Gastroesophageal sphincter (tissue), 4 donors: ENCODE results near the gene CDH23. TPM values are rescaled to one million over a fixed set of nuclear protein-coding genes. Genes with fewer than 3 reads are reported as not detected.

Experiments used
- ATAC-seq: fragments of 150-250 bp; one replicate; pipeline ENCODE4 v1.9.1; 2016; ENCODE audit warnings: mild to moderate bottlenecking, moderate library complexity
- H3K27ac ChIP-seq, 4 donors: fragments of 200-600 bp; sonication (generic) in 3 of 4; 1 replicate in 3 of 4; 2 replicates in 1 of 4; pipeline ENCODE4 v1.5.1; 2016 to 2019
- H3K27me3 ChIP-seq: fragments of 200-600 bp; sonication (generic); one replicate; pipeline ENCODE4 v1.5.1; 2019
- H3K36me3 ChIP-seq, 2 donors: fragments of 200-600 bp; sonication (generic); one replicate each; pipeline ENCODE4 v1.5.1; 2019; ENCODE audit warnings: control low read depth in 1 of 2
- H3K4me1 ChIP-seq, 3 donors: fragments of 200-600 bp; sonication (generic); 1 replicate in 2 of 3; 2 replicates in 1 of 3; pipeline ENCODE4 v1.5.1; 2016 to 2019; ENCODE audit warnings: control low read depth in 2 of 3
- H3K4me3 ChIP-seq, 2 donors: fragments of 200-600 bp; sonication (generic); one replicate each; pipeline ENCODE4 v1.5.1; 2019; ENCODE audit warnings: mild to moderate bottlenecking in 1 of 2, moderate library complexity in 1 of 2
- H3K9me3 ChIP-seq, 3 donors: fragments of 200-600 bp; sonication (generic); one replicate each; pipeline ENCODE4 v1.5.1; 2017 to 2019; ENCODE audit warnings: control low read depth in 2 of 3
- EP300 ChIP-seq: sonication (generic); formaldehyde crosslinking; IDR thresholded peaks from one replicate; pipeline ENCODE4 v1.6.1; 2017; ENCODE audit warnings: antibody characterized with exemption, mild to moderate bottlenecking
- POLR2A ChIP-seq, 2 donors: fragments of 450-650 bp; IDR thresholded peaks; one replicate each; pipeline ENCODE4 v1.6.1; 2017; ENCODE audit warnings: antibody characterized with exemption in 2 of 2, mild to moderate bottlenecking in 2 of 2, moderate library complexity in 1 of 2
- POLR2AphosphoS5 ChIP-seq: sonication (generic); formaldehyde crosslinking; IDR thresholded peaks from one replicate; pipeline ENCODE4 v1.6.1; 2017; ENCODE audit warnings: antibody characterized with exemption
- WGBS, 2 donors: methylation state at CpG; one replicate each; pipeline ENCODE4 v1.1.5; 2018; ENCODE audit warnings: low coverage in 1 of 2; 5-methylcytosine and 5-hydroxymethylcytosine counted together
- total RNA-seq, 4 donors: library from RNA; depleted of rRNA; stranded (reverse); fragments of >200 nt; gene quantifications; one replicate each; pipeline ENCODE4 v1.1.0, GENCODE V29; 2016
- TF ChIP-seq, protein P1 (sequence below), 4 experiments: fragments of 200-600 bp in 2 of 4; fragments of 450-650 bp in 2 of 4; sonication (generic) in 1 of 4; IDR thresholded peaks; one replicate each; pipeline ENCODE4 v1.5.1; 2017 to 2019; ENCODE audit warnings: antibody characterized with exemption in 4 of 4, mild to moderate bottlenecking in 2 of 4, moderate library complexity in 2 of 4

The CDH23 gene
- total RNA-seq, 4 donors from 2014 or later = 5.1 to 33.5 (median 16.2) TPM

DNA sequence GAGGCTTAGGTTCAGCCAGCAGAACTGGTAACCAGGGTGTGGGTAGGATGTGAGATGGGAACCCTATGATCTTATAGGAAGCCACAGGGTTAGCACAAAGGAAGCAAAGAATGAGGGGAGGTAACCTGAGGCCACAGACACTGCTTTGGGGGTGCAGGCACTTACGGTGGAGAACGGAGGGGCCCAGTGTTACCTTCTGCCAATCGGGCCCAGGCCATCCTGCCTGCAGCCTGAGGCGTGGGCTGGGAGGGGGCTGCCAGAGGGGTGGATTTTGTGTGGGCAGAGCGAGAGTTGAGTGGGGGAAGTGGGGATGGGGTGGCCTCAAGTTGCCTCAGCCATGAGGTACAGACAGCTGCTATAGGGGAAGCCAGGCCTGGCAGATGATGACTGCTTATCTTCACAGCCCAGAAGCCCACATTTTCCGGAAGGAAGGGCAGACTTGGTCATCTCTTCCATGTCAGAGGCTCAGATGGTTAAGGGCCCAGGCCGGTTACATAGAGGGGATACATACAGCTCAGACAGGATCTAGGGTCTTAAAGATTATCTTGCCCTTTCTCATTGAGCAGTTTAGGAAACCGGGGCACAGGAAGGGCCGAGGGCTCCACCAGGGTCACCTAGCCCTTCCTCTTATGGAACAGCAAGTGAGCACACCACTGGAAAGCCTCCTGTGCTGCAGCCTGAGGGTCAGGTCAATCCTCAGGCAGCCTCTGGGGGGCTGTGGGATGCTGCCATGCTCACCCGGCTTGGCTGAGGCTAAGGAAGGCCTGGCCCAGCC lies 401.0 kb downstream of the CDH23 start:
- Histone ChIP-seq H3K27ac (no peak overlapping the region), H3K27me3 (no peaks in the 10 kb centered on the region), H3K4me1 (no peaks in the 10 kb centered on the region), H3K36me3 (peaks cover 0 to 5% of the 10 kb centered on the region in 2 donors), H3K9me3 (no peaks in the 10 kb centered on the region), H3K4me3 (no peak overlapping the region)
- ATAC-seq = no peak
- TF ChIP-seq POLR2A (IDR thresholded peaks at IDR 0.05) (no peak), EP300 (no peak), POLR2AphosphoS5 (no peak)
- 70 to 88% methylated on average over 3 to 8 of the region's 10 CpGs for WGBS, 2 donors

DNA sequence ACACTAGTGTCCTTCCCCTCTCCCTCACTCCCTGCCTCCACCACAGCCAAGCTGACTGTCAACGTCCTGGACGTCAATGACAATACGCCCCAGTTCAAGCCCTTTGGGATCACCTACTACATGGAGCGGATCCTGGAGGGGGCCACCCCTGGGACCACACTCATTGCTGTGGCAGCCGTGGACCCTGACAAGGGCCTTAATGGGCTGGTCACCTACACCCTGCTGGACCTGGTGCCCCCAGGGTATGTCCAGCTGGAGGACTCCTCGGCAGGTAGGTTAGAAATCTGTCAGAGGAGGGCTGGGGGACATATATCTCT lies 401.5 kb downstream of the CDH23 start:
- no CpG with 5 or more reads among the region's 6 CpGs for WGBS, 2 donors
- Histone ChIP-seq H3K9me3 (no peaks in the 10 kb centered on the region), H3K27ac (no peak overlapping the region), H3K4me3 (no peak overlapping the region), H3K36me3 (peaks cover 0 to 5% of the 10 kb centered on the region in 2 donors), H3K4me1 (no peaks in the 10 kb centered on the region), H3K27me3 (no peaks in the 10 kb centered on the region)
- ATAC-seq = no peak
- TF ChIP-seq, protein P1, sequence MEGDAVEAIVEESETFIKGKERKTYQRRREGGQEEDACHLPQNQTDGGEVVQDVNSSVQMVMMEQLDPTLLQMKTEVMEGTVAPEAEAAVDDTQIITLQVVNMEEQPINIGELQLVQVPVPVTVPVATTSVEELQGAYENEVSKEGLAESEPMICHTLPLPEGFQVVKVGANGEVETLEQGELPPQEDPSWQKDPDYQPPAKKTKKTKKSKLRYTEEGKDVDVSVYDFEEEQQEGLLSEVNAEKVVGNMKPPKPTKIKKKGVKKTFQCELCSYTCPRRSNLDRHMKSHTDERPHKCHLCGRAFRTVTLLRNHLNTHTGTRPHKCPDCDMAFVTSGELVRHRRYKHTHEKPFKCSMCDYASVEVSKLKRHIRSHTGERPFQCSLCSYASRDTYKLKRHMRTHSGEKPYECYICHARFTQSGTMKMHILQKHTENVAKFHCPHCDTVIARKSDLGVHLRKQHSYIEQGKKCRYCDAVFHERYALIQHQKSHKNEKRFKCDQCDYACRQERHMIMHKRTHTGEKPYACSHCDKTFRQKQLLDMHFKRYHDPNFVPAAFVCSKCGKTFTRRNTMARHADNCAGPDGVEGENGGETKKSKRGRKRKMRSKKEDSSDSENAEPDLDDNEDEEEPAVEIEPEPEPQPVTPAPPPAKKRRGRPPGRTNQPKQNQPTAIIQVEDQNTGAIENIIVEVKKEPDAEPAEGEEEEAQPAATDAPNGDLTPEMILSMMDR (IDR thresholded peaks at IDR 0.05) = no peak
- TF ChIP-seq POLR2A (IDR thresholded peaks at IDR 0.05) (no peak), EP300 (no peak), POLR2AphosphoS5 (no peak)

DNA sequence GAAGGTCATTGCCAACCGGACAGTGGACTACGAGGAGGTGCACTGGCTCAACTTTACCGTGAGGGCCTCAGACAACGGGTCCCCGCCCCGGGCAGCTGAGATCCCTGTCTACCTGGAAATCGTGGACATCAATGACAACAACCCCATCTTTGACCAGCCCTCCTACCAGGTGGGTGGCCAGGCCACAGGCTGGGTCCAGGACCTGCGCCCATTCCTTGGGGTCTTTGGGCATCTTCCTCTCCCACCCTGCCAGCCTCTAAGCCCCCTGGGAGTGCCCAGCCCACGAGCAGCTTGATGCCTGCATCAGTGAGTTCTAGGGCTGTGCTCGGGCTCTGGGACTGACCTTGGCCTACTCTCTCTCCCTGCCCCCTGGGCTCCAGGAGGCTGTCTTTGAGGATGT lies 402.4 kb downstream of the CDH23 start:
- Histone ChIP-seq H3K27me3 (no peaks in the 10 kb centered on the region), H3K27ac (no peak overlapping the region), H3K4me1 (no peaks in the 10 kb centered on the region), H3K9me3 (no peaks in the 10 kb centered on the region), H3K4me3 (no peak overlapping the region), H3K36me3 (peaks cover 0 to 4% of the 10 kb centered on the region in 2 donors)
- no peak for TF ChIP-seq POLR2A (IDR thresholded peaks at IDR 0.05)
- no peak for ATAC-seq
- 90% methylated on average over 2 of the region's 10 CpGs; no CpG with 5 or more reads in 1 of the 2 donors for WGBS, 2 donors

DNA sequence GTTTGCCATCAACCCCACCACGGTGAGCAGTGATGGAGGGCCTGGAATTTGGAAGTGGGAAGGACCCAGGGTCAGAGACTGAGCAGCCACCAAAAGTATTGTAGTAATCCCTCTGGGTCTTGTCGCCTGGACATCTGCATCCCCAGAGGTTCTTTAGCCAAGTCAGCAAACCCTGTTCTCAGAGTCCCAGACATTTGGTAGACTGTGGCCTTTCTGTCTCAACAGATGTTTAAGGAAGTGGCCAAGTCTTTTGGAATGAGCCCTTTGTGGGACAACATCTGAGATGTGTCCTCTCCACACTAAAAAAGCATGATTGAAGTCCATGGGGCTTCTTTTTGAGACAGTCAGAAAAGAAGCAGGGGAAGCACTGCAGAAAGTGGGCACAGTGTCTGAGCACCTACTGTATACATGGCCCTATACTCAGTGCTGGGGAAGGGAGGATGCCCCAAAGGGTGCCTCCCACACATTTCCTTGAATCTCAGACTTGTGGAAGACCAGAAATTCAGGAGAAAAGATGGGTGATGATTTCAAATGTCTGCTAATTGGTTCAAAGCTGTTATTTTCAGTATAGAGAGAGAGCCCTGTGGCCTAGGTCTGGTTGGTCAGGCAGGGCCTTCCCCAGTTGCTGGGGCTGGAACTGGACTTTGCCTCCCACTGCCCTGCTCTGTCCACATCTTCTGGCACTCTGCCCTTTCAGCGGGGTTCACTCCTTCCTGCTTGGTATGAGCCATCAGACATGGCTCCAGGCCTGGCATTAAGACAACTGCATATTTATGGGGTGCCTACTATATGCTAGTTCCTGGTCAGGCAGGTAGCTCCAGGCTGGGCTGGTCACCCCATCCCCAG lies 403.1 kb downstream of the CDH23 start:
- Histone ChIP-seq H3K36me3 (no peaks in the 10 kb centered on the region), H3K9me3 (no peaks in the 10 kb centered on the region), H3K4me1 (no peaks in the 10 kb centered on the region), H3K27me3 (no peaks in the 10 kb centered on the region), H3K4me3 (no peak overlapping the region), H3K27ac (no peak overlapping the region)
- WGBS, 2 donors = 100% methylated on average over 1 of the region's 3 CpGs
- ATAC-seq = no peak
- TF ChIP-seq EP300 (no peak), POLR2AphosphoS5 (no peak), POLR2A (IDR thresholded peaks at IDR 0.05) (no peak)
- TF ChIP-seq, protein P1 (IDR thresholded peaks at IDR 0.05) = no peak

DNA sequence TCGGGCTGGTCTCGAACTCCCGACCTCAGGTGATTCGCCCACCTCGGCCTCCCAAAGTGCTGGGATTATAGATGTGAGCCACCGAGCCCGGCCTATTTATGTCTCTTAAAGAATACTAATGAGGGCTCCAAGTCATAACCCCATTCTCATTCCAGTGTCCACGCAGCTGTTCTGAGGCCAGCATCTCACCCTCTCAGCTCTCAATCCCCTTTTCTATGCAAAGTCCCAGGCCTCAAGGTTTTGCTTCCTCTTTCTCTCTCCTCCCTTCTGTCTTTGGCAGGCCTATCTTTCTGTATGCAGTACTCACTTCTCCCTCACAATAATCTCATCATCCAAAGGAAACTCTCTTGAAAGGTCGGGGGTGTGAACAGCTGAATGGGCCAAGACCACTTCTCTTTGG lies 404.6 kb downstream of the CDH23 start:
- H3K4me1 ChIP-seq = peaks cover 0 to 5% (median 0%) of the 10 kb centered on the region in 3 donors
- no peaks in the 10 kb centered on the region for H3K9me3 ChIP-seq
- H3K4me3 ChIP-seq = no peak overlapping the region
- H3K36me3 ChIP-seq = no peaks in the 10 kb centered on the region
- no peaks in the 10 kb centered on the region for H3K27me3 ChIP-seq
- WGBS, 2 donors = 84 to 85% methylated on average over 7 to 9 of the region's 9 CpGs
- TF ChIP-seq EP300 (no peak), POLR2A (IDR thresholded peaks at IDR 0.05) (no peak), POLR2AphosphoS5 (no peak)
- TF ChIP-seq, protein P1 (IDR thresholded peaks at IDR 0.05) = no peak
- ATAC-seq = no peak
- H3K27ac ChIP-seq = no peak overlapping the region
